ENCODE data around the gene RIPPLY2. TPM values are rescaled to one million over a fixed set of nuclear protein-coding genes. Genes with fewer than 3 reads are reported as not detected.
A peak's percentile ranks its signal among the peaks of the same experiment; 100 is the strongest.

Gene RIPPLY2
- total and polyA plus RNA-seq, 9 of the 15 experiments (the other 6 are each of a cell fraction or from before 2014, with no cell fraction given) = not detected

GRCh38 chr6:83875843-83876242, 22.7 kb downstream of the RIPPLY2 start (continued):
- peak; percentile 66 for TF ChIP-seq ZNF592 (IDR thresholded peaks at IDR 0.05)
- TF ChIP-seq ZNF282 (CRISPR knock-in tag; IDR thresholded peaks at IDR 0.05) = no peak
- no peak for TF ChIP-seq HDAC3 (IDR thresholded peaks at IDR 0.05; ENCODE audit: borderline replicate concordance, partially characterized antibody)
- TF ChIP-seq TGIF2 (CRISPR knock-in tag; IDR thresholded peaks at IDR 0.05) = no peak
- no peak for TF ChIP-seq GATAD2B (IDR thresholded peaks at IDR 0.05; ENCODE audit: borderline replicate concordance)
- TF ChIP-seq ZNF3 (CRISPR knock-in tag; IDR thresholded peaks at IDR 0.05) = no peak
- TF ChIP-seq, protein P1, sequence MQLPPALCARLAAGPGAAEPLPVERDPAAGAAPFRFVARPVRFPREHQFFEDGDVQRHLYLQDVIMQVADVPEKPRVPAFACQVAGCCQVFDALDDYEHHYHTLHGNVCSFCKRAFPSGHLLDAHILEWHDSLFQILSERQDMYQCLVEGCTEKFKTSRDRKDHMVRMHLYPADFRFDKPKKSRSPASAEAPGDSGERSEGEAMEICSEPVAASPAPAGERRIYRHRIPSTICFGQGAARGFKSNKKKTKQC (CRISPR knock-in tag; IDR thresholded peaks at IDR 0.05) = no peak
- no peak for TF ChIP-seq ZNF224 (CRISPR knock-in tag; IDR thresholded peaks at IDR 0.05)
- TF ChIP-seq C11orf30 (IDR thresholded peaks at IDR 0.05; ENCODE audit: low read depth) = no peak
- no peak for TF ChIP-seq NONO (IDR thresholded peaks at IDR 0.05; ENCODE audit: low read depth in 2 of 2, low read length in 1 of 2)
- TF ChIP-seq TRIM28 (IDR thresholded peaks at IDR 0.05) = no peak
- TF ChIP-seq FOXJ2 (tag; IDR thresholded peaks at IDR 0.05) = no peak
- TF ChIP-seq ZBTB9 (CRISPR knock-in tag; IDR thresholded peaks at IDR 0.05) = no peak
- TF ChIP-seq EWSR1 (IDR thresholded peaks at IDR 0.05; ENCODE audit: borderline replicate concordance, low read depth, partially characterized antibody) = no peak
- peak; percentile 31; the same call in 1 of the 2 replicates for TF ChIP-seq PTTG1 (tag; IDR thresholded peaks at IDR 0.05; ENCODE audit: low read depth)
- no peak for TF ChIP-seq THAP12 (CRISPR knock-in tag; IDR thresholded peaks at IDR 0.05)
- TF ChIP-seq SPI1 (IDR thresholded peaks at IDR 0.05; ENCODE audit: borderline replicate concordance, low read depth, low read length) = no peak
- TF ChIP-seq SMARCB1 (IDR thresholded peaks at IDR 0.05; ENCODE audit: insufficient read length, low read depth) = no peak
